Naive thymus-derived CD8-positive, alpha-beta T cell (primary cell): ENCODE results near the gene ITGA8. TPM values are rescaled to one million over a fixed set of nuclear protein-coding genes. Genes with fewer than 3 reads are reported as not detected.
"Not testable (repeated sequence)": the region's sequence is repeated elsewhere in the genome, so short reads cannot be mapped to it uniquely, and the experiment has no call there.

Experiments used
- ATAC-seq, 2 donors: fragments of 150-1000 bp; cut with Tn5 transposase in 1 of 2; sonication (Bioruptor Pico), chemical (Tn5 transposase) in 1 of 2; 1 replicate in 1 of 2; 2 replicates in 1 of 2; pipeline ENCODE4 v1.10.0; 2021; ENCODE audit warnings: mild to moderate bottlenecking in 2 of 2, moderate library complexity in 2 of 2
- POLR2A ChIA-PET: fragments of 350-600 bp; sonication (Branson Sonifier 250); formaldehyde crosslinking; loops from one replicate; lab custom pipeline; 2021; ENCODE audit warnings: antibody characterized with exemption; lab: Charles Lee
- DNase-seq, 10 donors: peaks; one replicate each; pipeline versions ENCODE4 v3.0.0 to v3.0.0-alpha.2; 2020 to 2022
- H3K27ac Mint-ChIP-seq, 10 donors: one replicate each; pipeline ENCODE4 v1.8.0; 2020 to 2022; ENCODE audit warnings: mild to moderate bottlenecking in 10 of 10, mixed read lengths in 10 of 10, moderate library complexity in 4 of 10, inconsistent platforms in 1 of 10
- H3K27me3 Mint-ChIP-seq, 5 donors: one replicate each; pipeline ENCODE4 v1.8.0; 2021 to 2022; ENCODE audit warnings: mixed read lengths in 5 of 5
- H3K36me3 Mint-ChIP-seq, 3 donors: one replicate each; pipeline ENCODE4 v1.8.0; 2020 to 2022; ENCODE audit warnings: mixed read lengths in 3 of 3, mild to moderate bottlenecking in 2 of 3, inconsistent platforms in 1 of 3
- H3K4me1 Mint-ChIP-seq, 4 donors: one replicate each; pipeline ENCODE4 v1.8.0; 2021 to 2022; ENCODE audit warnings: mixed read lengths in 4 of 4
- H3K4me3 Mint-ChIP-seq, 10 donors: one replicate each; pipeline ENCODE4 v1.8.0; 2020 to 2022; ENCODE audit warnings: mild to moderate bottlenecking in 10 of 10, mixed read lengths in 10 of 10, moderate library complexity in 6 of 10, inconsistent platforms in 1 of 10
- H3K9me3 Mint-ChIP-seq, 9 donors: one replicate each; pipeline ENCODE4 v1.8.0; 2020 to 2022; ENCODE audit warnings: mixed read lengths in 9 of 9, mild to moderate bottlenecking in 3 of 9, inconsistent platforms in 1 of 9, moderate library complexity in 1 of 9
- polyA plus RNA-seq, 3 donors: library from polyadenylated mRNA; unstranded; fragments of 300-500 nt; fragmentation: Illumina TruSeq; gene quantifications; one replicate each; pipeline ENCODE4 v1.2.3, GENCODE V29; 2021
- total RNA-seq, 8 experiments: library from RNA in 2 of 8; stranded (reverse) in 2 of 8; gene quantifications; one replicate each; pipeline ENCODE4 v1.2.3 and lab custom pipeline; 2021 to 2026

ITGA8 gene
- total and polyA plus RNA-seq, 5 experiments from 2014 or later, result not detected

- POLR2A ChIA-PET, H3K4me1 Mint-ChIP-seq, H3K4me3 Mint-ChIP-seq, ATAC-seq, H3K9me3 Mint-ChIP-seq, DNase-seq, H3K27ac Mint-ChIP-seq: not testable (repeated sequence)
- Mint-ChIP-seq H3K36me3 (peaks cover 0 to 13% (median 0%) of the 10 kb centered on the region in 3 donors), H3K27me3 (peaks cover 17 to 62% (median 36%) of the 10 kb centered on the region in 5 donors)
Measured at GRCh38 chr10:15475439-15475838, 244.3 kb downstream of the ITGA8 start.

GRCh38 chr10:15474671-15475070 lies 245.1 kb downstream of the ITGA8 start:
- POLR2A ChIA-PET, result no interaction called here
- H3K36me3 Mint-ChIP-seq, result peaks cover 0 to 13% (median 0%) of the 10 kb centered on the region in 3 donors
- H3K4me3 Mint-ChIP-seq, result no peak overlapping the region
- no peak overlapping the region for H3K27ac Mint-ChIP-seq
- peaks cover 0 to 4% (median 0%) of the 10 kb centered on the region in 4 donors for H3K4me1 Mint-ChIP-seq
- no peak for ATAC-seq
- H3K9me3 Mint-ChIP-seq, result peaks cover 0 to 6% (median 0%) of the 10 kb centered on the region in 9 donors
- H3K27me3 Mint-ChIP-seq, result peaks cover 17 to 55% (median 36%) of the 10 kb centered on the region in 5 donors
- DNase-seq, result no peak

DNA sequence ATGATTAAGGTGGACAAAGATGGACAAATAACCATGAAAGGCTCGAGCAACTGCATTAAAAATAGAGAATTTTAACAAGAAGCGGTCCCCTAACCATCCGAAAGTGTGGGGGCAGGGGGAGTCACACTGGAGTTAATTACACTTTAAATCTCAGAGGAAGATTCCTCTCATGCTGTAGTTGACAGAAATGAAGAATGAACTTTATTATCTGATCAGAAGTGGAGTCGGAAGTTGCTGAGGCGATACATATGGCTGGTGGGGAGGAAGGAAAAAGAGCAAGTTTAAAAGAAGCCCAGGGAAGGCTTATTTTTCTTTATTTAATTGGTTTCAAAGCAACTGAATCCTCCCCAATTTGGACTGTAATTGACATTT lies 246.3 kb downstream of the ITGA8 start:
- ATAC-seq (no peak), DNase-seq (no peak)
- POLR2A ChIA-PET, result no interaction called here
- Mint-ChIP-seq H3K27ac (no peak overlapping the region), H3K9me3 (peaks cover 0 to 6% (median 0%) of the 10 kb centered on the region in 9 donors), H3K36me3 (peaks cover 0 to 13% (median 0%) of the 10 kb centered on the region in 3 donors), H3K4me1 (peaks cover 0 to 4% (median 0%) of the 10 kb centered on the region in 4 donors), H3K27me3 (peaks cover 18 to 63% (median 38%) of the 10 kb centered on the region in 5 donors), H3K4me3 (no peak overlapping the region)

- Mint-ChIP-seq H3K4me1 (peaks cover 0 to 4% (median 0%) of the 10 kb centered on the region in 4 donors), H3K9me3 (peaks cover 0 to 6% (median 0%) of the 10 kb centered on the region in 9 donors), H3K36me3 (peaks cover 0 to 13% (median 0%) of the 10 kb centered on the region in 3 donors), H3K4me3 (no peak overlapping the region), H3K27me3 (peaks cover 18 to 56% (median 35%) of the 10 kb centered on the region in 5 donors), H3K27ac (peak overlapping the region in 1 of 10 donors; percentile 3)
- DNase-seq (no peak), ATAC-seq (no peak)
- POLR2A ChIA-PET, result no interaction called here
Measured at GRCh38 chr10:15472431-15473395, 247.0 kb downstream of the ITGA8 start.

- DNase-seq (no peak), ATAC-seq (no peak)
- H3K36me3 Mint-ChIP-seq, result peaks cover 0 to 9% (median 0%) of the 10 kb centered on the region in 3 donors
- H3K27me3 Mint-ChIP-seq, result peaks cover 15 to 56% (median 31%) of the 10 kb centered on the region in 5 donors
- H3K27ac Mint-ChIP-seq, result no peak overlapping the region
- H3K9me3 Mint-ChIP-seq, result peaks cover 0 to 6% (median 0%) of the 10 kb centered on the region in 9 donors
- H3K4me1 Mint-ChIP-seq, result peaks cover 0 to 2% (median 0%) of the 10 kb centered on the region in 4 donors
- POLR2A ChIA-PET, result no interaction called here
- no peak overlapping the region for H3K4me3 Mint-ChIP-seq
Measured at GRCh38 chr10:15472008-15472407, 247.7 kb downstream of the ITGA8 start.

GRCh38 chr10:15469111-15469510 lies 250.6 kb downstream of the ITGA8 start:
- Mint-ChIP-seq H3K9me3 (peaks cover 0 to 10% (median 2%) of the 10 kb centered on the region in 9 donors), H3K27me3 (peaks cover 15 to 82% (median 36%) of the 10 kb centered on the region in 5 donors), H3K27ac (no peak overlapping the region), H3K4me1 (peaks cover 0 to 2% (median 0%) of the 10 kb centered on the region in 4 donors), H3K4me3 (no peak overlapping the region), H3K36me3 (peaks cover 0 to 3% (median 0%) of the 10 kb centered on the region in 3 donors)
- ATAC-seq, result no peak
- POLR2A ChIA-PET, result no interaction called here
- no peak for DNase-seq

DNA sequence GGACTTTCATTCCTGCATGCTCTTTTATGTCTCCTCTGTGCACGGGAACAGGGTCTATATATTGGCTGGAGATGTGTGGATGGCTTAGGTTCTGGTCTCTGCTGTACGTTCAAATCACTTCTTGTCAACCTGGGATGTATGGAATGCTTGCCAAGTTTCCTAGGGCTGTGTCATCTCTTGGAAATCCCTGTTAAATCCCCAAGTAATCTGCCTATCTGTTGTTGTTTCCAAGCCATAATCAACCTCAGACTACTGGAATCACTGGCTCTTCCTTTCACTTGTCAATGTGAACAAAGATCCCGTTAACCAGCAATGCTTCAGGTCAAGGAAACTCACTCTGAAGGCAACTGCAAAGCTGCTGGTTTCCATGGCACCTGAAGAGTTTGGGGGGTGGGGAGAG lies 255.3 kb downstream of the ITGA8 start:
- Mint-ChIP-seq H3K36me3 (peaks cover 0 to 15% (median 3%) of the 10 kb centered on the region in 3 donors), H3K27me3 (peaks cover 24 to 72% (median 36%) of the 10 kb centered on the region in 5 donors)
- POLR2A ChIA-PET, result no interaction called here

More for the DNA sequence above, 255.3 kb downstream of the ITGA8 start:
- H3K4me1 Mint-ChIP-seq, result peaks cover 0 to 6% (median 0%) of the 10 kb centered on the region in 4 donors
- DNase-seq, result no peak
- no peak overlapping the region for H3K27ac Mint-ChIP-seq
- peaks cover 0 to 25% (median 11%) of the 10 kb centered on the region in 9 donors for H3K9me3 Mint-ChIP-seq
- ATAC-seq, result no peak
- H3K4me3 Mint-ChIP-seq, result no peak overlapping the region

Other genes starting within 250 kb of the ITGA8 start
- gene MINDY3, start 140.6 kb upstream of the ITGA8 start, total RNA-seq, result 10 to 100 TPM; 40.8 to 44.7 TPM
- gene MINDY3, start 140.6 kb upstream of the ITGA8 start, polyA plus RNA-seq, result 1 to 10 TPM; 2.6 to 4.7 (median 4.1) TPM